Uterus (tissue), 2 donors: Measurements from ENCODE around the gene SUSD1.

Experiments used
- POLR2A ChIP-seq, 2 donors: fragments of 450-650 bp; IDR thresholded peaks; one replicate each; pipeline ENCODE4 v1.6.1; 2016; ENCODE audit warnings: antibody characterized with exemption in 2 of 2, mild to moderate bottlenecking in 1 of 2, moderate library complexity in 1 of 2
- TF ChIP-seq, protein P1 (sequence below), 4 experiments: fragments of 200-600 bp in 2 of 4; fragments of 450-650 bp in 2 of 4; sonication (generic) in 2 of 4; IDR thresholded peaks; one replicate each; pipeline ENCODE4 v1.5.1; 2016 to 2019; ENCODE audit warnings: antibody characterized with exemption in 4 of 4, mild to moderate bottlenecking in 2 of 4, moderate library complexity in 1 of 4

- TF ChIP-seq, protein P1, sequence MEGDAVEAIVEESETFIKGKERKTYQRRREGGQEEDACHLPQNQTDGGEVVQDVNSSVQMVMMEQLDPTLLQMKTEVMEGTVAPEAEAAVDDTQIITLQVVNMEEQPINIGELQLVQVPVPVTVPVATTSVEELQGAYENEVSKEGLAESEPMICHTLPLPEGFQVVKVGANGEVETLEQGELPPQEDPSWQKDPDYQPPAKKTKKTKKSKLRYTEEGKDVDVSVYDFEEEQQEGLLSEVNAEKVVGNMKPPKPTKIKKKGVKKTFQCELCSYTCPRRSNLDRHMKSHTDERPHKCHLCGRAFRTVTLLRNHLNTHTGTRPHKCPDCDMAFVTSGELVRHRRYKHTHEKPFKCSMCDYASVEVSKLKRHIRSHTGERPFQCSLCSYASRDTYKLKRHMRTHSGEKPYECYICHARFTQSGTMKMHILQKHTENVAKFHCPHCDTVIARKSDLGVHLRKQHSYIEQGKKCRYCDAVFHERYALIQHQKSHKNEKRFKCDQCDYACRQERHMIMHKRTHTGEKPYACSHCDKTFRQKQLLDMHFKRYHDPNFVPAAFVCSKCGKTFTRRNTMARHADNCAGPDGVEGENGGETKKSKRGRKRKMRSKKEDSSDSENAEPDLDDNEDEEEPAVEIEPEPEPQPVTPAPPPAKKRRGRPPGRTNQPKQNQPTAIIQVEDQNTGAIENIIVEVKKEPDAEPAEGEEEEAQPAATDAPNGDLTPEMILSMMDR (IDR thresholded peaks at IDR 0.05): no peak
- TF ChIP-seq POLR2A (IDR thresholded peaks at IDR 0.05): no peak
Measured at GRCh38 chr9:112041199-112041535, 133.9 kb downstream of the SUSD1 start.
